WERI-Rb-1 (cell line): Measurements from ENCODE around the gene ZNF76.
A peak's percentile ranks its signal among the peaks of the same experiment; 100 is the strongest.

Source experiments
- DNase-seq: peaks from one replicate; pipeline ENCODE4 v3.0.0-alpha.2; 2020
- H3K27ac ChIP-seq: fragments of 250-450 bp; sonication (Bioruptor Pico); 2 replicates; pipeline ENCODE4 v1.5.1; 2020; ENCODE audit warnings: mild to moderate bottlenecking, moderate library complexity
- H3K27me3 ChIP-seq: fragments of 250-450 bp; sonication (Bioruptor Pico); 2 replicates; pipeline ENCODE4 v1.5.1; 2021; ENCODE audit warnings: mild to moderate bottlenecking, low read depth, moderate library complexity; ENCODE audit not compliant: insufficient read depth, severe bottlenecking
- H3K36me3 ChIP-seq: fragments of 250-450 bp; sonication (Bioruptor Pico); 2 replicates; pipeline ENCODE4 v1.5.1; 2020; ENCODE audit warnings: mild to moderate bottlenecking, moderate library complexity
- H3K4me3 ChIP-seq: 2 replicates; pipeline ENCODE4 v1.5.1; 2011; ENCODE audit warnings: low read depth, mild to moderate bottlenecking, control low read depth, low read length
- H3K9me3 ChIP-seq: fragments of 250-450 bp; sonication (Bioruptor Pico); 2 replicates; pipeline ENCODE4 v1.5.1; 2021; ENCODE audit warnings: mild to moderate bottlenecking, moderate library complexity; ENCODE audit not compliant: severe bottlenecking
- CTCF ChIP-seq: IDR thresholded peaks from 2 replicates; pipeline ENCODE4 v1.5.1; 2011; ENCODE audit warnings: low read depth, mild to moderate bottlenecking, control low read depth, inconsistent platforms, low read length

The ZNF76 gene

GRCh38 chr6:35237476-35237875 is 22.1 kb upstream of the ZNF76 start:
- no peak overlapping the region for H3K4me3 ChIP-seq
- peaks cover 24% of the 10 kb centered on the region for H3K36me3 ChIP-seq
- peaks cover 6% of the 10 kb centered on the region for H3K9me3 ChIP-seq
- TF ChIP-seq CTCF = no peak
- H3K27me3 ChIP-seq = no peaks in the 10 kb centered on the region
- DNase-seq = no peak
- H3K27ac ChIP-seq = no peak overlapping the region

- TF ChIP-seq CTCF = no peak
- Histone ChIP-seq H3K36me3 (peaks cover 26% of the 10 kb centered on the region), H3K27me3 (no peaks in the 10 kb centered on the region), H3K4me3 (no peak overlapping the region), H3K27ac (no peak overlapping the region), H3K9me3 (peaks cover 6% of the 10 kb centered on the region)
- no peak for DNase-seq
These were observed 20.7 kb upstream of the ZNF76 start for GRCh38 chr6:35238843-35239289.

GRCh38 chr6:35239581-35239980 is 20.0 kb upstream of the ZNF76 start:
- no peak for TF ChIP-seq CTCF
- DNase-seq = no peak
- H3K9me3 ChIP-seq = peaks cover 6% of the 10 kb centered on the region
- no peak overlapping the region for H3K27ac ChIP-seq
- H3K4me3 ChIP-seq = no peak overlapping the region
- H3K27me3 ChIP-seq = no peaks in the 10 kb centered on the region
- peaks cover 26% of the 10 kb centered on the region for H3K36me3 ChIP-seq

GRCh38 chr6:35240838-35241801 is 18.4 kb upstream of the ZNF76 start:
- peaks cover 41% of the 10 kb centered on the region for H3K36me3 ChIP-seq
- H3K27me3 ChIP-seq = no peaks in the 10 kb centered on the region
- DNase-seq = peak; percentile 86
- peaks cover under 1% of the 10 kb centered on the region for H3K9me3 ChIP-seq
- no peak overlapping the region for H3K27ac ChIP-seq
- no peak overlapping the region for H3K4me3 ChIP-seq
- peak; percentile 99 for TF ChIP-seq CTCF

- H3K9me3 ChIP-seq = no peaks in the 10 kb centered on the region
- H3K27me3 ChIP-seq = no peaks in the 10 kb centered on the region
- TF ChIP-seq CTCF = no peak
- H3K36me3 ChIP-seq = peaks cover 48% of the 10 kb centered on the region
- H3K27ac ChIP-seq = no peak overlapping the region
- no peak for DNase-seq
- H3K4me3 ChIP-seq = no peak overlapping the region
These were observed 17.0 kb upstream of the ZNF76 start for GRCh38 chr6:35242486-35242885.
